Small intestine (tissue), 7 donors: ENCODE results near the gene S100A2. TPM values are rescaled to one million over a fixed set of nuclear protein-coding genes. Genes with fewer than 3 reads are reported as not detected.

Source experiments
- DNase-seq, 2 donors: peaks; one replicate each; pipeline versions ENCODE4 v3.0.0 to v3.0.0-alpha.2; 2013
- FAIRE-seq: peaks from 2 replicates; lab custom pipeline; 2012; peaks lifted over from hg19 to GRCh38; lab: Jason Lieb, UNC
- H3K27ac ChIP-seq, 3 donors: one replicate each; pipeline ENCODE4 v1.5.1; 2013; ENCODE audit warnings: low read length in 2 of 3, mild to moderate bottlenecking in 2 of 3, control low read depth in 1 of 3, inconsistent platforms in 1 of 3, low read depth in 1 of 3, moderate library complexity in 1 of 3
- H3K27me3 ChIP-seq, 3 donors: one replicate each; pipeline ENCODE4 v1.6.1; 2013; ENCODE audit warnings: low read length in 3 of 3, inconsistent platforms in 1 of 3; ENCODE audit not compliant: control insufficient read depth in 3 of 3, insufficient read depth in 3 of 3
- H3K36me3 ChIP-seq, 3 donors: one replicate each; pipeline ENCODE4 v1.6.1; 2013; ENCODE audit warnings: low read length in 3 of 3, inconsistent platforms in 1 of 3, low read depth in 1 of 3, mild to moderate bottlenecking in 1 of 3, moderate library complexity in 1 of 3; ENCODE audit not compliant: control insufficient read depth in 3 of 3, insufficient read depth in 2 of 3
- H3K4me1 ChIP-seq, 3 donors: one replicate each; pipeline ENCODE4 v1.6.1; 2013; ENCODE audit warnings: low read length in 2 of 3, inconsistent platforms in 1 of 3, low read depth in 1 of 3, mild to moderate bottlenecking in 1 of 3, moderate library complexity in 1 of 3; ENCODE audit not compliant: control insufficient read depth in 3 of 3, insufficient read depth in 2 of 3
- H3K4me3 ChIP-seq, 3 donors: one replicate each; pipeline ENCODE4 v1.5.1; 2013; ENCODE audit warnings: low read length in 3 of 3, control low read depth in 1 of 3, inconsistent platforms in 1 of 3, low read depth in 1 of 3, mild to moderate bottlenecking in 1 of 3, moderate library complexity in 1 of 3
- H3K9me3 ChIP-seq, 2 donors: one replicate each; pipeline ENCODE4 v1.6.1; 2013; ENCODE audit warnings: low read depth in 1 of 2, low read length in 1 of 2; ENCODE audit not compliant: control insufficient read depth in 2 of 2, insufficient read depth in 1 of 2
- WGBS, 3 donors: extraction: QIAGEN DNeasy Blood & Tissue Kit; methylation state at CpG; one replicate each; pipeline ENCODE4 v1.1.7; 2013; 5-methylcytosine and 5-hydroxymethylcytosine counted together
- polyA plus RNA-seq, 4 donors: library from polyadenylated mRNA; stranded (reverse) in 3 of 4; unstranded in 1 of 4; fragments of 200-250 nt in 3 of 4; fragments of 120-200 nt in 1 of 4; gene quantifications; one replicate each; pipeline versions ENCODE4 v1.2.1 to v1.2.3, GENCODE V29; 2013
- donor health status: healthy with polysubstance abuse.
- donor health status: control.
- donor health status: control.
- donor health status: Bipolar disorder and iron deficiency.
- donor health status: healthy.

The S100A2 gene
- polyA plus RNA-seq, 4 donors, result 0.43 to 9.8 (median 4.5) TPM

DNA sequence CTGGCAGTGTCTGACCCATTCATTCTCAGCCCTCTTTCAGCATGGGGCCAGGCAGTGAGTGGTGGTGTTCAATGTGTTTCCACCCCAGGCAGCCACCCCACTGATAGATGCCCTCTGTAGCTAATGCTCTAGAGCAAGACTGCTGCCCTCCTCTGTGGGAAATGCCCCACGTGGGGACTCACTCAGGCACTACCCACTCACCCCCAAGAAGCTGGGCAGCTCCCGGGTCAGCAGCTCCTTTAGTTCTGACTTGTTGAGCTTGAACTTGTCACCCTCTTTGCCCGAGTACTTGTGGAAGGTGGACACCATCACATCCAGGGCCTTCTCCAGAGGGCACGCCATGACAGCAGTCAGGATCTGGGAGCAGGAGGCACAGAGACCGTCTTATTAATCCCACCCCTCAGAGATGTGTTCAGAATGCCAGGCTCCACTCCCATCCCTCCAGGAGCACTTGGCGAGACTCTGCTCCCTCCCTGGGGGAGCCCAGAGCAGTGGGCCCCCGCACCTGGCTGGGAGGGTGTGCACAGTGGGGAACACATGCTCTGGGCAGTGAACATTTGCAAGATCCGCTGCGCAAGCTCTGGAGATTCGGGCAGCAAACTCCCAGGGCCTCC lies 21.1 kb downstream of the S100A2 start:
- peak overlapping the region; percentile 49 to 78 (median 74) for H3K27ac ChIP-seq
- 33 to 45% (median 34%) methylated on average over 10 of the region's 10 CpGs for WGBS, 3 donors
- no peaks in the 10 kb centered on the region for H3K27me3 ChIP-seq
- H3K4me1 ChIP-seq, result peaks cover 14 to 47% (median 18%) of the 10 kb centered on the region in 3 donors
- no peaks in the 10 kb centered on the region for H3K9me3 ChIP-seq
- H3K4me3 ChIP-seq, result no peak overlapping the region
- DNase-seq (no peak), FAIRE-seq (no peak)
- H3K36me3 ChIP-seq, result no peaks in the 10 kb centered on the region

DNA sequence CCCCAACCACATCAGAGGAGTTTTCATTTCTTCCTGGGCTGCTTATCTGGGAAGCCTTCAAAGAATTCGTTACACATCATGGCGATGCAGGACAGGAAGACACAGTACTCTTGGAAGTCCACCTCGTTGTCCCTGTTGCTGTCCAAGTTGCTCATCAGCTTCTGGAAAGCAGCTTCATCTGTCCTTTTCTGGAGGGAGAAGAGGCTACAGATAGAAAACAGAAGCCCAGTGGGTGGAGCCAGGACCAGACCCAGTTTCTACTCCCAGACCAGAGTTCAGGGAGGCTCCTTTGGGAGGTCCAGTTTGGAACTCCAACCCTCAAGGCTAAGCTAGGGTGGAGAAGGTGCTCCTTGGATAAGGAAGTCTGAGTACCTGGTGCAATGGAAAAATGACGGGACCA lies 21.9 kb downstream of the S100A2 start:
- Histone ChIP-seq H3K27me3 (no peaks in the 10 kb centered on the region), H3K9me3 (no peaks in the 10 kb centered on the region), H3K36me3 (no peaks in the 10 kb centered on the region), H3K4me3 (no peak overlapping the region), H3K27ac (no peak overlapping the region), H3K4me1 (peaks cover 7 to 42% (median 18%) of the 10 kb centered on the region in 3 donors)
- FAIRE-seq (no peak), DNase-seq (no peak)
- 80 to 89% (median 88%) methylated on average over 4 of the region's 4 CpGs for WGBS, 3 donors

DNA sequence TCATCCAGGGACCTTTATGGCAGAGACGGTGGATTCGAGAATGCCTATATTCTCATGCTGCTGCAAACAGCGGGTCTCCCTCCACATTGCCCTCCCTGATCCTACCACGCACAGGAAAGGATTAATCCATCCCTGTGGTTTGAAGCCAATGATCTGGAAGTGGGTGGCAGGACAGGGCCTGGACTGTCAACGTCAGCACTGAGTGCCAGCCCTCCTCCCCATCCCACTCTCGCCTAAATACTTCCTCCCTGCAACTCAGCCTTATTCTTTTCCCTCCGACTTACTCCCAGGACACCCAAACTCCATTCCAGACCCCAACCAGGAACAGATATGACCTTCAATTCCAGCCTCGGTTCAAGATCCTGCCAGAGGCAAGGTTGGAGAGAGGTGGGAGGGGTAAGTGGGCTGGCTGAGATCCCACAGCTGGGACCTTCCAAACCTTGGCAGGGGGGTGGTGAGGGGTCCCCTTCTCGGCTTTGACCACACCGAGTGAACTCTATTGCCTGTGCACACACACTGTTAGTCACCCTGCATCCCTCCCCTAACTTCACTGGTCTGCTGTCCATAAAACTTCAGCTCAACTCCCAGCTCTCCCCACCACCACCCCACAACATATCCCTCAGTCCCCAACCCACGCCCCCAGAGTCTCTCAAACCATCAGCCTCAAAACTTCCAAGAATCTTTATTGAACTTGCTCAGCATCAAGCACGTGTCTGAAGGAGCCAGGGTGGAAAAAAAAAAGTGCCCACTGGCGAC lies 22.5 kb downstream of the S100A2 start:
- 79 to 88% (median 84%) methylated on average over 13 of the region's 13 CpGs for WGBS, 3 donors
- no peak overlapping the region for H3K27ac ChIP-seq

DNA sequence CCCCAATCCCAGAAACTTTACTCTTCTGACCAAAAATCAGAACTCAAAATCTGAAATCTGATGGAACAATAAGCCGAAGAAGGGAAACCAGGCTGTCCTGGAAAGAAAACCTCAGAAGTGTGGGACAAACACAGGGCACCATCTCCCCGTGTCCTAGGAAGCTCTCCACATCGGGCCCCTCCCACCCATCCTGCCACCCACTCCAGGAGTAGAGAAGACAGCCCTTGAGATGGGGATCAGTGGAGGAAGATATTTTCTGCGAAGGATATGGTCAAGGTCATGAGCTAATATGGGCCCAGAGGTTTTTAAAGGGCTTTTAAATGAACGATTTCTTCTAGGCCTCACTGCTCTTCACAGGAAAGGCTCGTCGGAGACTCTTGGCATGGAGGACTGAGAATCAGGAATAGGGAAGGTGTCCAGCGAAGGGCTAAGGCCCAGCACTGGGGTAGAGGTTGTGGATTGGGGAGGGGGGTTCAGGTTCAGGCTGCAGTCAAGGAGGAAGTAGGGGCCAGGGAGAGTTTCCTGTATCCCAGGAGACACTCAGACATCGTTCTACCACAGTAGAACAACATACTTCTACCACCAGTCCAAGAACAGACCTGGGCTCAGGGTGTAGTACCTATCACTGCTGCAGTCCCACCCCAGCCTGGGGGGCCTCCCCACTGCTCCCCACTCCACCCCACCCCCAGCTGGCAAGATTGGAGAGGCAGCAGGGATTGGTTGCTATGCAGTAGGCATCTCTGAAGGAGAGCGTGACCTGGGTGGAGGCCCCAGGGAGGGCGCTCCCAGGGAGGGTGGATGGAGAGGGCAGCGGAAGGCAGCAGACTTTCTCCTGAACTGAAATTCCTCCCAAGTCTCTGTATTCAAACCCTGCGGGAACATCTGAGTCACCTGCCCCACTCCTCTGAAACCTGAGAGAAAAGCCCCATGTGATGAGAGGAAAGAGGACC lies 23.7 kb downstream of the S100A2 start:
- Histone ChIP-seq H3K4me3 (no peak overlapping the region), H3K9me3 (no peaks in the 10 kb centered on the region), H3K36me3 (no peaks in the 10 kb centered on the region), H3K27me3 (no peaks in the 10 kb centered on the region), H3K27ac (no peak overlapping the region), H3K4me1 (peaks cover 4 to 42% (median 18%) of the 10 kb centered on the region in 3 donors)
- DNase-seq, result no peak
- WGBS, 3 donors, result 83 to 89% (median 84%) methylated on average over 13 of the region's 13 CpGs
- no peak for FAIRE-seq

More for the DNA sequence above, 22.5 kb downstream of the S100A2 start:
- H3K27me3 ChIP-seq, result no peaks in the 10 kb centered on the region
- no peaks in the 10 kb centered on the region for H3K36me3 ChIP-seq
- FAIRE-seq (no peak), DNase-seq (no peak)
- no peak overlapping the region for H3K4me3 ChIP-seq
- H3K4me1 ChIP-seq, result peaks cover 4 to 45% (median 18%) of the 10 kb centered on the region in 3 donors
- H3K9me3 ChIP-seq, result no peaks in the 10 kb centered on the region

GRCh38 chr1:153540394-153541361 lies 25.0 kb downstream of the S100A2 start, which contains the start of gene S100A5:
Gene S100A5 (minus strand): TSS chr1:153540934. CDS start chr1:153540191, 743 bp downstream.
- WGBS, 3 donors, result 53 to 68% (median 59%) methylated on average over 11 of the region's 11 CpGs
- Histone ChIP-seq H3K4me3 (no peak within 1 kb of the TSS), H3K9me3 (no peaks in the 10 kb centered on the region), H3K4me1 (peaks cover 4 to 37% (median 17%) of the 10 kb centered on the region in 3 donors), H3K27ac (peak within 1 kb of the TSS in 1 of 3 donors; percentile 46), H3K36me3 (no peaks in the 10 kb centered on the region), H3K27me3 (no peaks in the 10 kb centered on the region)
- no peak for FAIRE-seq
- peak in 1 of 2 donors; percentile 54 for DNase-seq

GRCh38 chr1:153539395-153540093 lies 26.1 kb downstream of the S100A2 start:
- H3K9me3 ChIP-seq, result no peaks in the 10 kb centered on the region
- no peak overlapping the region for H3K4me3 ChIP-seq
- no peaks in the 10 kb centered on the region for H3K27me3 ChIP-seq
- FAIRE-seq, result no peak
- peaks cover 7 to 32% (median 10%) of the 10 kb centered on the region in 3 donors for H3K4me1 ChIP-seq
- WGBS, 3 donors, result 74 to 85% (median 78%) methylated on average over 3 to 4 of the region's 4 CpGs
- H3K27ac ChIP-seq, result no peak overlapping the region
- DNase-seq, result no peak
- H3K36me3 ChIP-seq, result no peaks in the 10 kb centered on the region

GRCh38 chr1:153538315-153538821 lies 27.3 kb downstream of the S100A2 start:
- Histone ChIP-seq H3K36me3 (peaks cover 0 to 7% (median 0%) of the 10 kb centered on the region in 3 donors), H3K27me3 (no peaks in the 10 kb centered on the region), H3K9me3 (no peaks in the 10 kb centered on the region), H3K27ac (peak overlapping the region; percentile 52 to 86 (median 67)), H3K4me1 (peaks cover 7 to 37% (median 8%) of the 10 kb centered on the region in 3 donors), H3K4me3 (no peak overlapping the region)
- WGBS, 3 donors, result 16 to 57% (median 39%) methylated on average over 6 of the region's 6 CpGs
- FAIRE-seq (no peak), DNase-seq (peak; percentile 79 to 97)
